ENCODE results near the gene KCNQ1OT1.
A peak's percentile ranks its signal among the peaks of the same experiment; 100 is the strongest.

Gene KCNQ1OT1

GRCh38 chr11:2702771-2703362 is 3.1 kb upstream of the KCNQ1OT1 start:
- no peak for DNase-seq (ENCODE audit: low read depth in 2 of 2)

- no peak for DNase-seq (ENCODE audit: low read depth in 2 of 2)
Observed at GRCh38 chr11:2701898-2702434, 2.2 kb upstream of the KCNQ1OT1 start.

- DNase-seq (ENCODE audit: low read depth in 2 of 2) = no peak
Observed at GRCh38 chr11:2701230-2701629, 1.4 kb upstream of the KCNQ1OT1 start.

DNA sequence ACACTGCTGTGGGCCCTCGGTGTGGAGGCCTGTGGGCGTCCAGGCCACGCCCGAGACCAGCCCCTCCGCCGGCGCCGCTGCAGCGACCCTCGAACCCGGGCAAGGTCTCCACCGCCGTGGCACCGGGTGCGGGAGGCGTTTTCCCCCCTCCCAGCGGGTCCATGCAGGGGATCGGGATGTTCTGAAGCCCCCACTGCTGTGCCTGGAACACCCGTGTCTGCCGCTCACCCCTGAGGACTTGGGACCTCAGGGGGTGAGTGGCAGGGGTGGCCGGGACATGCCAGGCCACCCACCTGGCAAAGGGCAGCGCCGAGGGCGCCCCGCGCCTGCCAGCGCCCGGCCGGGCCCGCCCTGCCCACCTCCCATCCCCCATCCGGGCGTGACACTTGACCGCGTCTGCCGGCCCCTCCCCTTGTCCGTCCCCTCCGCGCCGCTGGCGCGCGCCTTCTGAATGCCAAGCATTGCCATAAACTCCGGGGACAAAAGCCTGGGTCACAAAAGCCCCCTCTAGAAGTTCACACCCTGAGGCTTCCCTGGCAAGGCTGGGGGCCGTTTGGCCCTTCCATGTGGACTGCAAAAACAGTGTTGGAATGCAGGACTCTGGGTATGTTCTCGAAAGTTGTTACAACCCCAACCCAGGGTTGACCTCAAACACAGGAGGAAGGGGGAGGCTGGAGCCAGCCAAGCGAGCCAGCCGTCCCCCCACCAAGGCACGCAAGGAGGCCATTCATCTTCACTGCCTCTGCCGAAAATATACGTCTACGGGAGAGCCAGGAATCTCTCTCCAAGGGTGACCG is 819 bp upstream of the KCNQ1OT1 start:
- DNase-seq (ENCODE audit: low read depth in 2 of 2) = peak in 1 of 2 donors; percentile 24

DNA sequence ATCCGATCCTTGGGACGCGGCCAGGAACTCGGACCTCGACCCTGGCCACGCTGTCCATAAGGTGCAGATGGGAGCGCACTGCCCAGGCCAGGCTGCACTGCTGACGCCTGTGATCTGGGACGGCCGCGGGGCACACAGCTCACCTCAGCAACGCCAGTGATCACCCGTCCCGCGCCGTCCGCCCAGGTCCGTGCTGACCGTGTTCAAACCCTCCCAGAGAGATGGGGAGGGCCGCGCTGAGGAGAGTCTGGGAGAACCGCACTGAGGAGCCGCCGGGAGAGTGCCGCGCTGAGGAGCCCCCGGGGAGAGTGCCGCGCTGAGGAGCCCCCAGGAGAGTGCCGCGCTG is 636 bp downstream of the KCNQ1OT1 start:
- DNase-seq (ENCODE audit: low read depth in 2 of 2) = no peak

- DNase-seq (ENCODE audit: low read depth in 2 of 2) = no peak
Observed at GRCh38 chr11:2698386-2699184, 1.2 kb downstream of the KCNQ1OT1 start.

DNA sequence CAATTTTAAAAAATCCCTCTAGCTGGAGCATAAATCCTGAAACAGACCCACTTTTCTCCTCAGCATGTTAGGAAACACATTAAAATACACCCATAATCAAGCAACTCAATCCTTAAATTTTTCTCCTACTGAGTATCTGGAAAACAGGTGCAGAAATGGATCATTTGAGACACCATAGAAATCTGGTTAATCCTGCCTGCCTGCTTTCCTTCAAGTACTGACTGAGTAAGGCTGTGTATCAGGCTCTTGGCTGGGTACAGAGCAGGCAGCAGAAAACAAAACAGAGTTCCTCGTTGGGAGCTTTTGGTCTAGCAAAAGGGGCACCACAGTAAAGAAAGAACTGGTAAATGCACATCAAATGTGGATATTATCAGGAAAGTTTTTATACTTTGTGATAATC is 1.9 kb downstream of the KCNQ1OT1 start:
- DNase-seq (ENCODE audit: low read depth in 2 of 2) = no peak

DNA sequence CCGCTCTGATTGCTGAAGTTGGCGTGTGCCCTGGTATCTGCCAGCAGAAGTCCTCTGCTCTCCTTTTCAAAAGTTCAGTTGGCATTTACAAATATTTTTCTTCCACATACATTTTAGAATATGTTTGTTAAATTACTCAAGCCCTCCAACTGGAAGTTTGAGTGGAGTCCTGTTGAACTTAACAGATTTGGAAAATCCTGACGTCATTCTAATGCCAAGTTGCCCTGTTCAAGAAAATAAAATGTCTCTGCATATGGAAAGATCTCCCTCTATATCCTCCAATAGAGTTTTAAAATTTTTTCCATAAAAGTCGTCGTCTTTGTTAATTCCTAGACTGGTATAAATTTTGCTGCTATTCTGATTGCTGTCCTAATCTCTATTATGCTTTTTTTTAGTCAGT is 3.3 kb downstream of the KCNQ1OT1 start:
- DNase-seq (ENCODE audit: low read depth in 2 of 2) = no peak

- DNase-seq (ENCODE audit: low read depth in 2 of 2) = no peak
Observed at GRCh38 chr11:2694995-2695939, 4.5 kb downstream of the KCNQ1OT1 start.

- no peak for DNase-seq (ENCODE audit: low read depth in 2 of 2)
Observed at GRCh38 chr11:2694495-2694894, 5.3 kb downstream of the KCNQ1OT1 start.

DNA sequence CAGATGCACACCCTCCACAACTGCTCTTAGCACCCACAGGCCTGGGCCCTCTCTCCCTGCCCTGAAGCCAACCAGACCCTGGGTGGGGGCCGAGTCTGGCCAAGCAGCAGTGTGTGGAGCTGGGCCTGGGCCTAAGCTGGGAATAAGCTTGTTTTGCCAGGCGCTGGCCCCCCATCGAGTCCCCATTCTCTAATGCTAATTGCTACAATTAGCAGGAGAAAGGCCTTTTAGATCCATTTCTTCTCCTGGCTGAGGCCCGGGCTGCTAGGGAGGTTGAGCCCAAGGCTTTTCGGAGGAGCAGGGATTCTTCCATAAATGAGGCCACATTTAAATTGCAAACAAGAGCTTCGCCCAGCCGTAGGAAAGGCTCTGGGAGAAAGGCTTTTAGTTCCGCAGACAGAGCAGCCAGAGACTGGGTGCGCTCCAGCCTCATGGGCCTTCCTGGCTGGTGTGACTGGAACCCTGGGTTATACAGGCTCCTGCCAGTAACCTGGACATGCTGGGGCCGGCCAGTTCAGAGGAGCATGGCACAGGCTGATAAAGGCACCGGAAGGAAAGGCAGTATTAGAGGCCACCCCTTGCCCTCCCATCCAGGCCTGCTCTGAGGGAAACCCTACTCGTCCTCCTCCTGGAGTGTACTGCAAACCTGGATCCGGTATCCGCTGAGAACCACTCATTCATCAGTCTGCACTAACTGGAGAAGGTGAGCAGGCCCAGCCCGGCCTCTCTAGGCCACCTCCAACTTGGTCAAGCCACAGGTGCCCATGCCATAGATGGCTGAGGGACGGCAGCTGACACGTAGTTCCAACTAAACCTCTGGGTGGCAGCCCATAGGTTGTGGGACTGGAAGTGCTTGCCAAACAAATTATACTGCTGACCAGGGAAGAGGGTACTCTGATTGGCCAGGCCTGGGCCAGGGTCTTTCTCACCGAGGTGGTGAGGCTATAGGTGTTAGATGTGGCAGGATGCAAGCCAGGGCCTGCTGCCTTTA is 6.2 kb downstream of the KCNQ1OT1 start:
- DNase-seq (ENCODE audit: low read depth in 2 of 2) = no peak

- DNase-seq (ENCODE audit: low read depth in 2 of 2) = no peak
Observed at GRCh38 chr11:2691991-2692875, 7.6 kb downstream of the KCNQ1OT1 start.

- no peak for DNase-seq (ENCODE audit: low read depth in 2 of 2)
Observed at GRCh38 chr11:2691355-2691761, 8.4 kb downstream of the KCNQ1OT1 start.

DNA sequence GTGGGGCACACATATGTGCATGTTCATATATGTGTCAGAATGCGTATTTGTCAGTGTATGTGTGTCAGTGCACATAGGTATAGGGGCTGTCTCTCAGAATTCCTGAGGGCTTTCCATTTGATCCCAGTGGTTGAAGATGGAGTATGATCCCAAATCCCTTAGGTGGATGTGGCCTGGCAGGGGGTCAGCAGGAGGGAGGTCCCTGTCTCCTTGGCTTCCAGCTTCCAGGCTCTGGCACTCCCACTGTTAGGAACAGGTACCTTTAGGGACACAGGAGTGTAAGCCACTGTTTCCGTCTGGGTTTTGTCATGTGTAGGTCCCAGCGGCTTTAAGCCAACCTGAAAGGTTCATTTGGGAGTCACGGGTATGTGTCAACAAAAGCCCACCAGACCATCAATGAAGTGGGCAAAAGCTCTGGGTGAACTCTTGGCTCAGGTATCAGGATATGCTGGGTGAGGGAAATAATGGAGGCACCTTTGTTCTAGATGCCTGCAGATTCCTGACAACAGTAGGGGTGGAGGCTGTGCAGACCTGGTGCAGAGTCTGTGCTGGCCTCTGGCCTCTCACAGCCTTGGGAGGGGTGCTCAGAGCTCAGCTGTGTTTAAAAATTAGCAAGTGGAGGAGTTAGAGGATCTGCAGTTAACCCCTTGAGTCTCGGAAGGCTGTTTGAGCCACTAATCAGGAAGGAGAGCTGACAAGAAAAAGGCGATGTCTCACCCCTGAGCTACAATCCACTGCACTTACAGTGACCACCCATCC is 9.0 kb downstream of the KCNQ1OT1 start:
- no peak for DNase-seq (ENCODE audit: low read depth in 2 of 2)

GRCh38 chr11:2689651-2690575 is 9.9 kb downstream of the KCNQ1OT1 start:
- DNase-seq (ENCODE audit: low read depth in 2 of 2) = no peak

GRCh38 chr11:2688381-2689231 is 11.2 kb downstream of the KCNQ1OT1 start:
- no peak for DNase-seq (ENCODE audit: low read depth in 2 of 2)
